ENCODE measurements around the gene ELK3.

The ELK3 gene

GRCh38 chr12:96183734-96184370 lies 10.3 kb upstream of the ELK3 start:
- Histone ChIP-seq H3K9me2 (replicated peaks; ENCODE audit: insufficient read depth, low read length) (no peaks in the 10 kb centered on the region), H3K9me3 (ENCODE audit: insufficient read depth, low read length) (no peaks in the 10 kb centered on the region), H3K79me2 (ENCODE audit: insufficient read depth, low read length) (no peaks in the 10 kb centered on the region), H3K9ac (ENCODE audit: low read length) (no peak overlapping the region), H3K36me3 (ENCODE audit: low read length) (no peaks in the 10 kb centered on the region), H3K4me3 (ENCODE audit: insufficient read depth, low read length, poor library complexity, severe bottlenecking) (no peak overlapping the region), H4K20me1 (ENCODE audit: low read depth, low read length) (no peaks in the 10 kb centered on the region), H3K27me3 (ENCODE audit: low read length) (no peaks in the 10 kb centered on the region), H3F3A (ENCODE audit: insufficient read depth) (no peaks in the 10 kb centered on the region), H2AFZ (ENCODE audit: low read depth, low read length, severe bottlenecking) (no peak overlapping the region), H3K4me2 (ENCODE audit: low read depth, low read length, poor library complexity, severe bottlenecking) (no peak overlapping the region), H3K27ac (ENCODE audit: low read depth, low read length) (no peak overlapping the region)
- TF ChIP-seq EZH2phosphoT487 (conservative IDR thresholded peaks at IDR 0.05; ENCODE audit: low read length) = no peak
- no peak for TF ChIP-seq CTCF (IDR thresholded peaks at IDR 0.05; ENCODE audit: insufficient read depth, low read length, poor library complexity, severe bottlenecking)

DNA sequence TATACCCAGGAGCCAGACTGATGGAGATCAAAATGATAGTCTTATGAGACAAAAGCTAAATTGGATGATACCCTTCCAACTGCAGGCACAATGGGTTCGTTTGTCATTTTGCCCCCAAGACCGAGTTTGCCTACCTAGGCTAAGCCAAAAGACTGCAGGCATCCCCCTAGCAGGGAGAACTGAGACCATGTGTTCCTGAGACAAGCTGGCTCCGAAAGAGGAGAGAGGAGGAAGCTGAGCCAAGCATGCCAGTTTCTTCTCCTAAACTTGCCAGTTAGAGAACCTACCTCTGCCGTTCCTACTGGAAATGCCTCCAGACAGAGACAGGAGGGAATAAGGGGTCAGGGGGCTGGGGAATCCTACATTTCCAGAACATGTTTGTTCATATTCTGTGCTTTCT lies 8.3 kb upstream of the ELK3 start:
- Histone ChIP-seq H3K27me3 (ENCODE audit: low read length) (no peaks in the 10 kb centered on the region), H3K79me2 (ENCODE audit: insufficient read depth, low read length) (no peaks in the 10 kb centered on the region), H3F3A (ENCODE audit: insufficient read depth) (no peaks in the 10 kb centered on the region), H4K20me1 (ENCODE audit: low read depth, low read length) (no peaks in the 10 kb centered on the region), H3K4me3 (ENCODE audit: insufficient read depth, low read length, poor library complexity, severe bottlenecking) (no peak overlapping the region), H3K36me3 (ENCODE audit: low read length) (no peaks in the 10 kb centered on the region), H3K9me3 (ENCODE audit: insufficient read depth, low read length) (no peaks in the 10 kb centered on the region), H2AFZ (ENCODE audit: low read depth, low read length, severe bottlenecking) (no peak overlapping the region), H3K9ac (ENCODE audit: low read length) (no peak overlapping the region), H3K27ac (ENCODE audit: low read depth, low read length) (no peak overlapping the region), H3K9me2 (replicated peaks; ENCODE audit: insufficient read depth, low read length) (no peaks in the 10 kb centered on the region), H3K4me2 (ENCODE audit: low read depth, low read length, poor library complexity, severe bottlenecking) (no peak overlapping the region)
- no peak for TF ChIP-seq EZH2phosphoT487 (conservative IDR thresholded peaks at IDR 0.05; ENCODE audit: low read length)
- no peak for TF ChIP-seq CTCF (IDR thresholded peaks at IDR 0.05; ENCODE audit: insufficient read depth, low read length, poor library complexity, severe bottlenecking)

DNA sequence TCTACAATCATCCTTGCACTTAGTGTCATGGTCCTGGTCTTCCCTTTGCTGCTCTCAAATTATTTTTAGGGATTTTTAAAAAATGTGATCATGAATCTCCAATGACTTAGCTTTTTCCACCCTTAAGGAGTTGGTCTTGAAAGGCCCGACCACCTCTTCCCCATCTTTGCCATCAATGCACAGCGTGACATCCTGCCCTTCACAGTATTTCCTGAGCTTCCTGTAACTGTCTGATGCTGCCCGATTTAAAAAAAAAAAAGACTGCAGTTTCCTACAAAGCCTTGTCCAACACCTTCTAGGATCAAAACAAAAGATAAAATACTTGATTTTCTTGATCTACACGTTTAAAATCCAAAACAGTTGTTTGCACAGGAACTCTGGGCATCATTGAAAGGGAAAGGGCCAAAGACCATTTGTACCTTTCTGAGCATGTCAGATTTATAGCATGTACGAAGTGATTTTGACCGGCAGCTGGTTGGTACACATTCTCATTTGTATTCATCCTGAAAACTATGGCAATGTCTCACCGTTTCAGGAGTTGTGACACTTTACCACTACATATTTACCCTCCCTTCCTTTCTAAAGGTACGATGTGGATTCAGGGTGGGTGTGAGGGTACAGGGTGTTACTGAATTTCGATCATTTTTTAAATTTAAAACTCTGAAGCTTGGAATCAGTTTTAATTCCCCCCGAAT lies 7.4 kb upstream of the ELK3 start:
- Histone ChIP-seq H3K4me3 (ENCODE audit: insufficient read depth, low read length, poor library complexity, severe bottlenecking) (no peak overlapping the region), H3K36me3 (ENCODE audit: low read length) (no peaks in the 10 kb centered on the region), H3K27ac (ENCODE audit: low read depth, low read length) (no peak overlapping the region), H3K9me3 (ENCODE audit: insufficient read depth, low read length) (no peaks in the 10 kb centered on the region), H3K9me2 (replicated peaks; ENCODE audit: insufficient read depth, low read length) (no peaks in the 10 kb centered on the region), H4K20me1 (ENCODE audit: low read depth, low read length) (no peaks in the 10 kb centered on the region), H3K27me3 (ENCODE audit: low read length) (no peaks in the 10 kb centered on the region), H2AFZ (ENCODE audit: low read depth, low read length, severe bottlenecking) (no peak overlapping the region), H3F3A (ENCODE audit: insufficient read depth) (0 out of 2 replicates have a peak, but pooled peaks cover 2% of the 10 kb centered on the region), H3K9ac (ENCODE audit: low read length) (no peak overlapping the region), H3K4me2 (ENCODE audit: low read depth, low read length, poor library complexity, severe bottlenecking) (no peak overlapping the region), H3K79me2 (ENCODE audit: insufficient read depth, low read length) (no peaks in the 10 kb centered on the region)
- TF ChIP-seq EZH2phosphoT487 (conservative IDR thresholded peaks at IDR 0.05; ENCODE audit: low read length) (no peak), CTCF (IDR thresholded peaks at IDR 0.05; ENCODE audit: insufficient read depth, low read length, poor library complexity, severe bottlenecking) (no peak)
